Measurements from ENCODE around the gene OSCP1. TPM values are rescaled to one million over a fixed set of nuclear protein-coding genes. Genes with fewer than 3 reads are reported as not detected.

Gene OSCP1
- total and polyA plus RNA-seq, 12 donors = 2.1 to 9.6 (median 7.7) TPM

- Histone ChIP-seq H3K9me3 (no peaks in the 10 kb centered on the region), H3K4me1 (peaks cover 13 to 96% (median 87%) of the 10 kb centered on the region in 9 donors), H3K4me3 (no peak overlapping the region), H3K36me3 (peaks cover 0 to 12% (median 0%) of the 10 kb centered on the region in 9 donors), H3K27me3 (no peaks in the 10 kb centered on the region), H3K27ac (peak overlapping the region in 2 of 10 donors; percentile 21 to 25)
- no peak for TF ChIP-seq CTCF (IDR thresholded peaks at IDR 0.05)
- ATAC-seq = no peak
- WGBS, 2 donors = 72 to 86% methylated on average over 5 of the region's 5 CpGs
- intact Hi-C loops (cut with DNase I) = loop anchor here in 2 of 10 donors (10.0 kb wide), 2 partner anchors 155 to 235 kb away; partner anchors contain the start of genes THRAP3 (in 1 of the 2) and TRAPPC3 (in 1 of the 2)
- no peak for DNase-seq
Measured at GRCh38 chr1:36380143-36380619, 70.1 kb downstream of the OSCP1 start.

- 70 to 78% methylated on average over 4 of the region's 4 CpGs for WGBS, 2 donors
- Histone ChIP-seq H3K36me3 (peaks cover 0 to 13% (median 0%) of the 10 kb centered on the region in 9 donors), H3K9me3 (no peaks in the 10 kb centered on the region), H3K4me3 (no peak overlapping the region), H3K27ac (peak overlapping the region in 8 of 10 donors; percentile 3 to 95 (median 16)), H3K27me3 (no peaks in the 10 kb centered on the region), H3K4me1 (peaks cover 26 to 96% (median 87%) of the 10 kb centered on the region in 9 donors)
- DNase-seq (no peak), ATAC-seq (no peak)
- intact Hi-C loops (cut with DNase I) = no loop called here
- no peak for TF ChIP-seq CTCF (IDR thresholded peaks at IDR 0.05)
Measured at GRCh38 chr1:36377791-36378492, 72.3 kb downstream of the OSCP1 start.

GRCh38 chr1:36372617-36373016 lies 77.6 kb downstream of the OSCP1 start:
- no peak overlapping the region for H3K4me3 ChIP-seq
- ATAC-seq = no peak
- no peak for DNase-seq
- H3K4me1 ChIP-seq = peaks cover 42 to 90% (median 72%) of the 10 kb centered on the region in 9 donors
- no peak for TF ChIP-seq CTCF (IDR thresholded peaks at IDR 0.05)
- no peaks in the 10 kb centered on the region for H3K9me3 ChIP-seq
- H3K27ac ChIP-seq = peak overlapping the region; percentile 5 to 98 (median 94)
- WGBS, 2 donors = 85 to 92% methylated on average over 3 of the region's 3 CpGs
- no peaks in the 10 kb centered on the region for H3K27me3 ChIP-seq
- intact Hi-C loops (cut with DNase I) = no loop called here
- H3K36me3 ChIP-seq = peaks cover 0 to 27% (median 0%) of the 10 kb centered on the region in 9 donors

- peak in 3 of 8 donors; percentile 21 to 41 (median 26) for ATAC-seq
- peak; percentile 91 to 97 (median 94) for TF ChIP-seq CTCF (IDR thresholded peaks at IDR 0.05)
- peak; percentile 66 to 79 for DNase-seq
- peaks cover 0 to 32% (median 0%) of the 10 kb centered on the region in 9 donors for H3K36me3 ChIP-seq
- intact Hi-C loops (cut with DNase I) = loop anchor here in 5 of 10 donors (5.0 to 10.0 kb wide), 4 partner anchors 42 to 64 kb away; partner anchors contain the start of genes SH3D21 (in 3 of the 5) and EVA1B (in 1 of the 5)
- H3K9me3 ChIP-seq = no peaks in the 10 kb centered on the region
- peak overlapping the region in 5 of 10 donors; percentile 1 to 46 (median 13) for H3K27ac ChIP-seq
- no peak overlapping the region for H3K4me3 ChIP-seq
- no peaks in the 10 kb centered on the region for H3K27me3 ChIP-seq
- peaks cover 40 to 89% (median 66%) of the 10 kb centered on the region in 9 donors for H3K4me1 ChIP-seq
- WGBS, 2 donors = 63 to 68% methylated on average over 7 of the region's 7 CpGs
Measured at GRCh38 chr1:36369061-36369861, 81.0 kb downstream of the OSCP1 start.
